K562 (cell line): ENCODE data around the gene MIDN. TPM values are rescaled to one million over a fixed set of nuclear protein-coding genes. Genes with fewer than 3 reads are reported as not detected.

Experiments used
- ATAC-seq: fragments of 200-7000 bp; cut with Tn5 transposase; 3 replicates; pipeline ENCODE4 v1.9.1; 2020; ENCODE audit warnings: moderate library complexity
- BruUV-seq: library from RNA; stranded (reverse); fragments of 400-500 nt; replicated peaks from 2 replicates; lab custom pipeline; 2021; lab: Mats Ljungman, UMichigan
- CTCF ChIA-PET: fragments of 300-600 bp; formaldehyde crosslinking; extraction: SDS; loops from one replicate; lab custom pipeline; 2021; ENCODE audit warnings: low intra/inter-chr PET ratio; lab: Yijun Ruan, JAX
- POLR2A ChIA-PET: fragments of 300-600, 350-650 bp; sonication (Branson Sonifier 250); formaldehyde crosslinking; extraction: SDS; loops from one replicate; lab custom pipeline; 2021; ENCODE audit warnings: antibody characterized with exemption, inconsistent platforms; lab: Yijun Ruan, JAX
- DNase-seq, 4 experiments: peaks; one replicate each; pipeline versions ENCODE4 v3.0.0 to v3.0.0-alpha.2; 2011 to 2018; ENCODE audit warnings: low spot score in 3 of 4, mixed read lengths in 3 of 4; ENCODE audit errors: extremely low read depth in 1 of 4
- FAIRE-seq: peaks from 2 replicates; lab custom pipeline; 2011; peaks lifted over from hg19 to GRCh38; lab: Jason Lieb, UNC
- H2AFZ ChIP-seq: 2 replicates; pipeline ENCODE4 v1.6.0; 2011; ENCODE audit warnings: low read depth, low read length, control low read depth, inconsistent platforms
- H3K27ac ChIP-seq: fragments of 200-600 bp; 3 replicates; pipeline ENCODE4 v1.8.0; 2011; ENCODE audit warnings: low read depth, mild to moderate bottlenecking, control low read depth, inconsistent platforms, low read length, moderate library complexity, mixed read lengths; ENCODE audit errors: extremely low read depth
- H3K27me3 ChIP-seq, 2 experiments: fragments of 300-600 bp in 1 of 2; 2 replicates in 1 of 2; 3 replicates in 1 of 2; pipeline versions ENCODE4 v1.6.0 to v1.8.0; 2011; ENCODE audit warnings: inconsistent platforms in 2 of 2, low read length in 2 of 2, mild to moderate bottlenecking in 1 of 2, mixed read lengths in 1 of 2, moderate library complexity in 1 of 2; ENCODE audit not compliant: control insufficient read depth in 2 of 2, insufficient read depth in 2 of 2
- H3K36me3 ChIP-seq: fragments of 300-600 bp; 3 replicates; pipeline ENCODE4 v1.8.0; 2011; ENCODE audit warnings: mild to moderate bottlenecking, low read length, inconsistent platforms; ENCODE audit not compliant: control insufficient read depth, insufficient read depth
- H3K4me1 ChIP-seq, 2 experiments: fragments of 200-600 bp in 1 of 2; replicated peaks in 1 of 2; 2 replicates in 1 of 2; 3 replicates in 1 of 2; pipeline versions ENCODE4 v1.5.1 to v1.8.0; 2011; ENCODE audit warnings: inconsistent platforms in 2 of 2, low read length in 2 of 2, mild to moderate bottlenecking in 1 of 2, mixed read lengths in 1 of 2, moderate library complexity in 1 of 2; ENCODE audit not compliant: control insufficient read depth in 2 of 2, insufficient read depth in 2 of 2
- H3K4me2 ChIP-seq: 2 replicates; pipeline ENCODE4 v1.6.1; 2011; ENCODE audit warnings: low read length, control low read depth, inconsistent platforms, mixed read lengths; ENCODE audit not compliant: insufficient read depth
- H3K4me3 ChIP-seq: fragments of 200-600 bp; sonication (generic), shearing (Covaris generic); 2 replicates; pipeline ENCODE4 v1.5.1; 2016; ENCODE audit warnings: control low read depth, inconsistent platforms
- H3K79me2 ChIP-seq: fragments of 200-600 bp; 3 replicates; pipeline ENCODE4 v1.8.0; 2011; ENCODE audit warnings: low read length, inconsistent platforms; ENCODE audit not compliant: control insufficient read depth, insufficient read depth
- H3K9ac ChIP-seq, 2 experiments: 2 replicates each; pipeline versions ENCODE4 v1.6.0 to v1.6.1; 2011; ENCODE audit warnings: low read depth in 2 of 2, low read length in 2 of 2, control low read depth in 1 of 2, inconsistent platforms in 1 of 2, mild to moderate bottlenecking in 1 of 2, mixed read lengths in 1 of 2; ENCODE audit not compliant: insufficient read depth in 1 of 2
- H3K9me1 ChIP-seq: one replicate; pipeline ENCODE4 v1.6.0; 2011; ENCODE audit warnings: inconsistent platforms, mild to moderate bottlenecking, low read length, moderate library complexity; ENCODE audit not compliant: control insufficient read depth, insufficient read depth
- H3K9me3 ChIP-seq: replicated peaks from 2 replicates; pipeline ENCODE4 v1.5.1; 2011; ENCODE audit warnings: low read depth, low read length, inconsistent platforms; ENCODE audit not compliant: control insufficient read depth, insufficient read depth
- H4K20me1 ChIP-seq: replicated peaks from 2 replicates; pipeline ENCODE4 v1.6.1; 2011; ENCODE audit warnings: low read length, inconsistent platforms, mixed read lengths; ENCODE audit not compliant: control insufficient read depth, insufficient read depth
- TFAP4 ChIP-seq: sonication (generic); formaldehyde crosslinking; IDR thresholded peaks from 2 replicates; pipeline ENCODE4 v1.8.0; 2022; ENCODE audit warnings: missing genetic modification reagents, mild to moderate bottlenecking, moderate library complexity, borderline replicate concordance
- ZC3H4 ChIP-seq: sonication (generic); formaldehyde crosslinking; IDR thresholded peaks from 2 replicates; pipeline ENCODE4 v1.9.0; 2021; ENCODE audit warnings: missing genetic modification reagents, borderline replicate concordance
- ZNF239 ChIP-seq: fragments of 250-450 bp; sonication (Bioruptor Pico); IDR thresholded peaks from 2 replicates; pipeline ENCODE4 v1.4.0; 2020; ENCODE audit warnings: mild to moderate bottlenecking
- ZNF311 ChIP-seq: fragments of 250-450 bp; sonication (Bioruptor Pico); IDR thresholded peaks from 2 replicates; pipeline ENCODE4 v1.4.0; 2020; ENCODE audit warnings: mild to moderate bottlenecking, moderate library complexity
- WGBS: fragments of 100-300 bp; shearing (Covaris generic); methylation state at CpG from one replicate; pipeline ENCODE4 v1.1.6; 2016; ENCODE audit warnings: low coverage, mixed read lengths; ENCODE audit not compliant: insufficient coverage; ENCODE audit errors: missing lambda C conversion rate; 5-methylcytosine and 5-hydroxymethylcytosine counted together
- in situ Hi-C: fragments of 300-500 bp; cut with MboI; formaldehyde crosslinking; loops from 4 replicates; pipeline ENCODE4 v1.15.0; 2018; ENCODE audit warnings: inconsistent platforms, mixed read lengths
- intact Hi-C: fragments of 100-400 bp; cut with micrococcal nuclease; formaldehyde crosslinking; loops from 2 replicates; pipeline ENCODE4 v1.14.2; 2022
- polyA plus RNA-seq, 8 experiments: library from polyadenylated mRNA; depleted of rRNA in 4 of 8; stranded (reverse) in 5 of 8; unstranded in 3 of 8; fragments of >200 nt; fragmentation: Nextera tagmentation in 2 of 8; fragmentation: Illumina TruSeq in 1 of 8; extraction: Ambion mirVana in 2 of 8; extraction: Trizol in 1 of 8; gene quantifications; 2 replicates each; pipeline versions ENCODE4 v1.2.1 to v1.2.3, GENCODE V29; 2011 to 2014; ENCODE audit warnings: inconsistent platforms in 1 of 8, missing spikeins in 1 of 8
- total RNA-seq, 7 experiments: library from RNA; depleted of rRNA in 6 of 7; stranded (reverse); fragments of >200 nt in 6 of 7; fragmentation: Illumina TruSeq in 2 of 7; extraction: Trizol in 2 of 7; gene quantifications; 2 replicates each; pipeline versions ENCODE4 v1.2.1 to v1.2.3, GENCODE V29; 2011 to 2021; ENCODE audit warnings: low replicate concordance in 1 of 7

MIDN gene
- total and polyA plus RNA-seq, 9 of the 15 experiments (the other 6 are each of a cell fraction or from before 2014, with no cell fraction given) = 0.17 to 120 (median 10.1) TPM

GRCh38 chr19:1277061-1277460 lies 28.7 kb downstream of the MIDN start:
- Histone ChIP-seq H3K9me3 (no peaks in the 10 kb centered on the region), H4K20me1 (peaks cover 14% of the 10 kb centered on the region), H3K4me2 (peak overlapping the region; percentile 88), H3K36me3 (peaks cover 71% of the 10 kb centered on the region), H3K4me3 (peak overlapping the region; percentile 68; the same call in 1 of the 2 replicates), H3K9ac (peak overlapping the region in 1 of 2 experiments; percentile 92; a peak in 2 of 4 replicates), H2AFZ (no peak overlapping the region), H3K27me3 (no peaks in the 10 kb centered on the region), H3K79me2 (peaks cover 49% of the 10 kb centered on the region), H3K4me1 (peaks cover 37 to 88% of the 10 kb centered on the region in 2 experiments), H3K9me1 (no peaks in the 10 kb centered on the region), H3K27ac (no peak overlapping the region)
- CTCF ChIA-PET = interaction anchor here (0.7 kb wide), 1 partner anchor 48 kb away, joined by 3 read pairs; no protein-coding TSS in a partner anchor
- POLR2A ChIA-PET = interaction anchor here (0.6 to 2.2 kb wide), 4 partner anchors 8 to 998 kb away, joined by 3 to 7 read pairs (median 4); partner anchors contain the start of gene CIRBP
- no peak for DNase-seq
- intact Hi-C loops (loop anchor here (10.0 kb wide), 1 partner anchor 168 kb away; no protein-coding TSS in a partner anchor), in situ Hi-C loops (loop anchor here (5.0 kb wide), 1 partner anchor 105 kb away; the partner anchor contains the start of gene NDUFS7)
- 83% methylated on average over 6 of the region's 15 CpGs for WGBS
- ATAC-seq = no peak
- TF ChIP-seq ZNF239 (CRISPR knock-in tag) = no peak
- TF ChIP-seq ZC3H4 (CRISPR knock-in tag) = peak; percentile 41; the same call in 1 of the 2 replicates
- FAIRE-seq = no peak
- no TSS peak for BruUV-seq

- Histone ChIP-seq H3K9ac (peak overlapping the region in 1 of 2 experiments; percentile 39; a peak in 1 of 4 replicates), H3K4me2 (no peak overlapping the region), H3K27ac (no peak overlapping the region), H3K36me3 (peaks cover 61% of the 10 kb centered on the region; the same call in 2 of the 3 replicates), H3K4me1 (peaks cover 27 to 83% of the 10 kb centered on the region in 2 experiments), H4K20me1 (peaks cover 10% of the 10 kb centered on the region), H3K4me3 (no peak overlapping the region), H3K27me3 (no peaks in the 10 kb centered on the region), H3K9me3 (no peaks in the 10 kb centered on the region), H3K79me2 (peaks cover 39% of the 10 kb centered on the region), H2AFZ (no peak overlapping the region), H3K9me1 (no peaks in the 10 kb centered on the region)
- intact Hi-C loops = loop anchor here (10.0 kb wide), 1 partner anchor 167 kb away; no protein-coding TSS in a partner anchor
- ATAC-seq (no peak), FAIRE-seq (no peak), DNase-seq (no peak)
- POLR2A ChIA-PET = interaction anchor here (0.9 to 2.2 kb wide), 3 partner anchors 9 to 997 kb away, joined by 3 to 7 read pairs (median 3); partner anchors contain the start of gene CIRBP
- TF ChIP-seq ZNF311 (CRISPR knock-in tag) (no peak), TFAP4 (peak; percentile 23; the same call in 1 of the 2 replicates)
- in situ Hi-C loops = loop anchor here (5.0 kb wide), 1 partner anchor 104 kb away; the partner anchor contains the start of gene NDUFS7
- 94% methylated on average over 8 of the region's 12 CpGs for WGBS
- CTCF ChIA-PET = no interaction called here
- no TSS peak for BruUV-seq
Observed at GRCh38 chr19:1278074-1278473, 29.7 kb downstream of the MIDN start.
